VCaP (cell line): Measurements from ENCODE around the gene ACSM6.
A peak's percentile ranks its signal among the peaks of the same experiment; 100 is the strongest.
"Not testable (repeated sequence)": the region's sequence is repeated elsewhere in the genome, so short reads cannot be mapped to it uniquely, and the experiment has no call there.

Experiments
- H3K27ac ChIP-seq: fragments of 450-650 bp; 2 replicates; pipeline ENCODE4 v1.5.1; 2017
- CTCF ChIP-seq: fragments of 450-650 bp; conservative IDR thresholded peaks from 2 replicates; pipeline ENCODE4 v1.5.1; 2017; ENCODE audit warnings: mild to moderate bottlenecking, moderate library complexity

Gene ACSM6

GRCh38 chr10:95196046-95196445 is 2.0 kb downstream of the ACSM6 start:
- H3K27ac ChIP-seq: no peak overlapping the region
- no peak for TF ChIP-seq CTCF

- no peak overlapping the region for H3K27ac ChIP-seq
- no peak for TF ChIP-seq CTCF
Measured at GRCh38 chr10:95201736-95202135, 7.7 kb downstream of the ACSM6 start.

- not testable (repeated sequence) for H3K27ac ChIP-seq
Measured at GRCh38 chr10:95202865-95203264, 8.8 kb downstream of the ACSM6 start.

GRCh38 chr10:95208702-95209391 is 14.8 kb downstream of the ACSM6 start:
- H3K27ac ChIP-seq: no peak overlapping the region
- peak; percentile 76 for TF ChIP-seq CTCF

GRCh38 chr10:95209509-95210127 is 15.6 kb downstream of the ACSM6 start:
- no peak for TF ChIP-seq CTCF
- H3K27ac ChIP-seq: no peak overlapping the region

GRCh38 chr10:95211606-95212279 is 17.7 kb downstream of the ACSM6 start:
- no peak overlapping the region for H3K27ac ChIP-seq
- no peak for TF ChIP-seq CTCF

GRCh38 chr10:95214369-95214768 is 20.3 kb downstream of the ACSM6 start:
- no peak for TF ChIP-seq CTCF
- H3K27ac ChIP-seq: no peak overlapping the region

- no peak for TF ChIP-seq CTCF
- H3K27ac ChIP-seq: no peak overlapping the region
Measured at GRCh38 chr10:95214793-95215192, 20.8 kb downstream of the ACSM6 start.
